Measurements from ENCODE around the gene ADAT2. TPM values are rescaled to one million over a fixed set of nuclear protein-coding genes. Genes with fewer than 3 reads are reported as not detected.
A peak's percentile ranks its signal among the peaks of the same experiment; 100 is the strongest.

ADAT2 gene
- total and polyA plus RNA-seq, 2 of the 13 experiments (the other 11 are each of a cell fraction or from before 2014, with no cell fraction given): 10.5 to 18.3 TPM

DNA sequence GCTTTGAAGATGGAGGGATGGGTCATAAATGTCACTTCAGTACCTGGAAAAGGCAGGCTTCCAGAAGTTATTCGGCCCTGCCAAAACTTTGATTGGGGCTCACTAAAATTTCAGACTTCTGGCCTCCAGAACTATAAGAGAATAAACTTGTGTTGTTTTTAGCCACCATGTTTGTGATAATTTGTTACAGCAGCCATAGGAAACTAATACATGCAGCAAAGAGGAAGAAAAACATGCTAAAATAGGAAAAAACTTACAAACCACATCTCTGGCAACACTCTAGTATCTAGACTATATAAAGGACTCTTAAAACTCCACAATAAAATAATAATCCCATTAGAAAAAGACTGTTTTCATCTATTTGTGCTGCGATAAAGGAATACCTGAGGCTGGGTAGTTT, 9.5 kb downstream of the ADAT2 start:
- Histone ChIP-seq H3K4me1 (ENCODE audit: insufficient read depth, low read length) (no peaks in the 10 kb centered on the region), H3K4me2 (ENCODE audit: low read depth, low read length) (no peak overlapping the region), H3K27ac (ENCODE audit: extremely low read length, insufficient read depth, low read length) (no peak overlapping the region), H2AFZ (ENCODE audit: low read length) (no peak overlapping the region), H3K9me3 (ENCODE audit: low read length) (no peaks in the 10 kb centered on the region), H3K36me3 (replicated peaks in 1 of 2; ENCODE audit: control insufficient read depth in 1 of 2, insufficient read depth in 2 of 2, low read length in 2 of 2) (peaks cover 10 to 51% of the 10 kb centered on the region in 2 experiments), H4K20me1 (ENCODE audit: insufficient read depth, low read length) (no peaks in the 10 kb centered on the region), H3K4me3 (replicated peaks in 1 of 3; ENCODE audit: insufficient read depth in 1 of 3, low read depth in 2 of 3, low read length in 3 of 3) (no peak overlapping the region), H3K9ac (ENCODE audit: insufficient read depth, low read depth, low read length) (no peak overlapping the region), H3K27me3 (ENCODE audit: control insufficient read depth in 1 of 2, insufficient read depth in 2 of 2, low read length in 2 of 2) (no peaks in the 10 kb centered on the region), H3K79me2 (ENCODE audit: insufficient read depth, low read length) (peaks cover 7% of the 10 kb centered on the region)
- no TSS peak for BruUV-seq (replicated peaks)
- no peak for ATAC-seq
- CTCF ChIA-PET (ENCODE audit: low intra/inter-chr PET ratio, low total read pairs): no interaction called here
- in situ Hi-C loops (cut with HindIII; ENCODE audit: extremely low pct_ligation_motif_present, low pct_unique_long_range_greater_than_20kb): no loop called here
- intact Hi-C loops (cut with micrococcal nuclease; ENCODE audit: unreplicated experiment): no loop called here
- TF ChIP-seq ZNF12 (CRISPR knock-in tag; IDR thresholded peaks at IDR 0.05) (peak; percentile 95), FOSL1 (CRISPR knock-in tag; IDR thresholded peaks at IDR 0.05; ENCODE audit: borderline replicate concordance) (no peak)
- no peak for FAIRE-seq
- 96% methylated on average over 2 of the region's 2 CpGs for WGBS (ENCODE audit: low lambda C conversion rate)
- POLR2A ChIA-PET: no interaction called here
- DNase-seq (ENCODE audit: low spot score): no peak

DNA sequence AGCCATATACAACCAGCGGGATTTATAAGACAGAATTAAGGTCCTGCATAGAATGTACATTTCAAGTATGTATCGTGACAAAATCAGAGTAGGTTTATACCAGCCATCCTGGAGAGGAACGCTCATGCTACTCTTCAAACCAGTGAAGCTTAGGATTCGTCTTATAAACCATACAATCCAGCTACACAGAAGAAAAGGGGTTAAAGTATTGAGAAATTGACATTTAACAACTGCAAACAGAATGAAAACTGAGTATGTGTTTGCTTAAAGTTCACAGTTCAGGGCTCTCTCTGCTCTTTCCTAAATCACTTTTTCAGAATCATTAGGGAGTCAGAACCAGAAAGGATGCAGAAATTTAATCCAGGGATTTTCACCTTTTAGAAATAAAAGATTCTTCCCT, 17.9 kb downstream of the ADAT2 start:
- no peak overlapping the region for H3K9ac ChIP-seq (ENCODE audit: insufficient read depth, low read depth, low read length)
- ChIA-PET CTCF (ENCODE audit: low intra/inter-chr PET ratio, low total read pairs) (no interaction called here), POLR2A (interaction anchor here (3.5 kb wide), 1 partner anchor 18 kb away, joined by 18 read pairs; the partner anchor contains the start of genes ADAT2 and PEX3)
- no peak overlapping the region for H2AFZ ChIP-seq (ENCODE audit: low read length)
- peaks cover 3 to 33% of the 10 kb centered on the region in 2 experiments for H3K36me3 ChIP-seq (replicated peaks in 1 of 2; ENCODE audit: control insufficient read depth in 1 of 2, insufficient read depth in 2 of 2, low read length in 2 of 2)
- WGBS (ENCODE audit: low lambda C conversion rate): 63% methylated on average over 4 of the region's 4 CpGs
- peak overlapping the region; percentile 44 for H3K27ac ChIP-seq (ENCODE audit: extremely low read length, insufficient read depth, low read length)
- no peaks in the 10 kb centered on the region for H4K20me1 ChIP-seq (ENCODE audit: insufficient read depth, low read length)
- H3K4me2 ChIP-seq (ENCODE audit: low read depth, low read length): peak overlapping the region; percentile 50
- peak; percentile 47 for FAIRE-seq
- BruUV-seq (replicated peaks): no TSS peak
- H3K27me3 ChIP-seq (ENCODE audit: control insufficient read depth in 1 of 2, insufficient read depth in 2 of 2, low read length in 2 of 2): no peaks in the 10 kb centered on the region
- DNase-seq (ENCODE audit: low spot score): peak; percentile 79
- peak overlapping the region in 1 of 3 experiments; percentile 29; a peak in 1 of 6 replicates for H3K4me3 ChIP-seq (replicated peaks in 1 of 3; ENCODE audit: insufficient read depth in 1 of 3, low read depth in 2 of 3, low read length in 3 of 3)
- peaks cover 35% of the 10 kb centered on the region for H3K4me1 ChIP-seq (ENCODE audit: insufficient read depth, low read length)
- no peaks in the 10 kb centered on the region for H3K79me2 ChIP-seq (ENCODE audit: insufficient read depth, low read length)
- in situ Hi-C loops (cut with HindIII; ENCODE audit: extremely low pct_ligation_motif_present, low pct_unique_long_range_greater_than_20kb) (no loop called here), intact Hi-C loops (cut with micrococcal nuclease; ENCODE audit: unreplicated experiment) (loop anchor here (1.0 kb wide), 1 partner anchor 18 kb away; the partner anchor contains the start of genes ADAT2 and PEX3)
- H3K9me3 ChIP-seq (ENCODE audit: low read length): no peaks in the 10 kb centered on the region
- peak; percentile 95 for ATAC-seq
- TF ChIP-seq ESRRA (CRISPR knock-in tag; IDR thresholded peaks at IDR 0.05; ENCODE audit: low read depth) (no peak), HIVEP1 (CRISPR knock-in tag; IDR thresholded peaks at IDR 0.05) (no peak), RXRB (CRISPR knock-in tag; IDR thresholded peaks at IDR 0.05; ENCODE audit: borderline replicate concordance) (peak; percentile 56; the same call in 1 of the 2 replicates), ZNF749 (CRISPR knock-in tag; IDR thresholded peaks at IDR 0.05; ENCODE audit: borderline replicate concordance) (no peak), DZIP1 (CRISPR knock-in tag; IDR thresholded peaks at IDR 0.05) (no peak), CEBPB (IDR thresholded peaks at IDR 0.05; ENCODE audit: borderline replicate concordance, low read depth, low read length) (peak; percentile 73; the same call in 1 of the 2 replicates), PHF21A (CRISPR knock-in tag; IDR thresholded peaks at IDR 0.05) (no peak), RBM39 (IDR thresholded peaks at IDR 0.05; ENCODE audit: low read depth, low read length, poor library complexity, severe bottlenecking) (no peak), ZNF263 (CRISPR knock-in tag; IDR thresholded peaks at IDR 0.05) (no peak), FOXO1 (CRISPR knock-in tag; IDR thresholded peaks at IDR 0.05) (0 out of 2 replicates have a peak, but pooled peaks have one; percentile 8), TRIM24 (CRISPR knock-in tag; IDR thresholded peaks at IDR 0.05) (no peak), CREM (IDR thresholded peaks at IDR 0.05) (no peak), CREM (CRISPR knock-in tag; IDR thresholded peaks at IDR 0.05) (no peak), NR2F6 (IDR thresholded peaks at IDR 0.05) (peak; percentile 72), NR2F6 (CRISPR knock-in tag; IDR thresholded peaks at IDR 0.05) (peak; percentile 57; the same call in 1 of the 2 replicates), DRAP1 (CRISPR knock-in tag; IDR thresholded peaks at IDR 0.05) (no peak), ZBTB21 (CRISPR knock-in tag; IDR thresholded peaks at IDR 0.05) (no peak)
